CD4-positive, alpha-beta T cell treated with Interferon gamma for 1 hour (primary cell): ENCODE results near the gene GRIK4.

Source experiments
- DNase-seq: peaks from one replicate; pipeline ENCODE4 v3.0.0-alpha.2; 2020

GRIK4 gene

GRCh38 chr11:120528749-120529148, 17.2 kb downstream of the GRIK4 start:
- no peak for DNase-seq

- DNase-seq, result no peak
These were observed 17.7 kb downstream of the GRIK4 start for GRCh38 chr11:120529214-120529613.

DNA sequence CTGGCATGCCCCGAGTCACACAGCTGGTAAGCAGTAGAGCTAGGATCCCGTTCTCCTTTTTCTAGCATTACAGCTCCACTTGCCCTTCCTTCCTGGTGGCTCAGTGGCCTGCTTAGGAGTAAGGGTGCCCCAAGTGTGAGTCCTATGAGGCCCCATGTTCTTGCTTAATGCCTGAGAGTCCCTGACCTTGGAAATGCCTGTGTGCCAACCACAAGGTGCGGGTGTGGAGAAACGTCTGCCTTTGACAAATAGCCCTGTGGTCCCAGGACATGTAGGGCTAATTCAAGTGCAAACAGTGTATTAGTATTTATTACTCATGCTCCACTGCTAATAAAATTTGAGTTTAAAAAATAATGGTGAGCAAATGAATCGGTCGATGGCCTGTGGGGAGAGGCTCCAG, 18.4 kb downstream of the GRIK4 start:
- no peak for DNase-seq

- DNase-seq, result no peak
These were observed 20.7 kb downstream of the GRIK4 start for GRCh38 chr11:120532082-120532831.

GRCh38 chr11:120532832-120533196, 21.3 kb downstream of the GRIK4 start:
- no peak for DNase-seq

DNA sequence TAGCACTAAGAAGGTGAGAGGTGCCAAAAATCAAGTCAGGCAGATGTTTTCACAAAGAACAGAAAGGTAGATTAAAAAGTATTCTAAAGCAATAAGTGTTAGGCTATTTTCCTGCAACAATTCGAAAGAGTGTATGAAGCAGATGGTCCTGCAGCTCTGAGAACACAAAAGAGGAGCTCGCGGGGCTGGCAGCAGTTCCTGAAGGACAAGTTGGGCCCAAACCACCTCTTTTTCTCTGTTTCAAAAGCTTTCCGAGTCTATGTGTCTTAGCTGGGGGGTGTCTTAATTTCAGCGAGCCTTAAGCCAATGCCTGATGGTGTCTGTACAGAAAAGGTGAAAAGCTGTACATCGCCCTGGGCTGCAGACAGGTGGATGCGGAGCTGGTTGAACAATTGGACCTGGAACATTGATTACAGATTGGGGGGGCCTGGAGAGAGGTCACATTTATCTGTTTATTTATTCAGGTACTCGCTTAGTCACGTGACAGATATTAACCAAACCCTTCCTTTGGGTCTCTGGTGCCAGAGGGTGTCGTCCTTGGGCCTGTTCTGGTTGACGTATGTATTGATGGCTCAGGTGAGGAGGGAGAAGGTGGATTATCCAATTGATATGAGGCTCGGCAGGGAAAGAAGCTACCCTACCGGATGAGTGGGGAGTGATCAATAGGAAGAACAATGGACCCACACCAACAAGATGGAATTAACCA, 24.7 kb downstream of the GRIK4 start:
- DNase-seq, result no peak

DNA sequence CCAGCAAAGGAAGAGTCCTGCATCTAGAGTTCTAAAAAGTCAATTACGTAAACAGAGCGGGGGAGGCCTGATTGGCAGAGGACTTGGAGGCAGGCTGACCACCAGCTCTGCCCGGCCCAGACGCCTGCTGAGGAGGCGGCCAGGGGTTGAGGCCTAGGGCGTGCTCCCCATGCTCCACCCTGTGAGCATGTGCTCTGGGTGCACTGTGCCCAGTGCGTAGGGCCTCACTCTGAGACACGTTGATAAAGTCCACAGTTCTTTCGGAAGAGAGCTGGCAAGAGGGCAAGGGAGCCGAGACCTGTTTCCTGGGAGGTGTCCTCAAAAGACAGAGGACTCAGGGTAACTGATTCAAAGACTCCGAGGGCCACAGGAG, 25.2 kb downstream of the GRIK4 start:
- no peak for DNase-seq

DNA sequence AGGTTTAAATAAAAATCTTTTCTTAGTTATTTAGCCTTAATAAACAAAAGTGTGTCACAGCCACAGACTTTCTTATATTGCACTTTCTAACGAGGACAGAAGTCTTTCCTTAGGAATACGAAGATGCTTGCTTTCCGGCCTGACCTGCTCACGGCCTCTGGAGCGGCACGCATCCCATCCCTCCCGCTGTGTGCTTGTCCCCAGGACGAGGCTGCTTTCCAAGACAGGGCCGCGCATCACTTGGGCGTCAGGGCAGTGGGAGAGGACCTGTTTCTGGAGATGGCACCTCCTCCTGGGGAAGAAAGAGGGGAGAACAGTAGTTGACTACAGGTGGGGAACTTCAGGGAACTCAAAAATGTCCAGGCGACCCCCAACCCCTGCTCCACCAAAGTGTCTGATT, 26.4 kb downstream of the GRIK4 start:
- DNase-seq, result no peak

DNA sequence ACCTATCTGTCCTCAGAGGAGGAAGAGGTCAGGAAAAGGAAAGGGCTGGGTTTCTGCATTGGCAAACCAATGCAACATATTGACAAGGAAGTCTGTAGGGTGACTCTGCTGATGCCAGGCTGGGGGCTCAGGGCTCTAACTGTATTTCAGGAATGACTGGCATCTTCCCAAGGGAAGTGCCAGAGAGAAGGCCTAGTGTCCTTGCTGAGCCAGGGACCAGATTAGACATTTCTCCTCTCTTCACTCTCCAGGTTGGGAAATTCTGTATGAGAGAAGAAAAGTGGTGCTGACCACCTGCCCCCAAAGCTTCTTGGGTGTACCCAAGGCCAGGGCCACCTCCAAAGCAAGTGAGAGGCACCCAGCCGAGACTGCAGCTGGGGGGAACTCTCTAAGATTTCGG, 27.2 kb downstream of the GRIK4 start:
- DNase-seq, result no peak

GRCh38 chr11:120539667-120540369, 28.3 kb downstream of the GRIK4 start:
- DNase-seq, result no peak

- DNase-seq, result no peak
These were observed 29.4 kb downstream of the GRIK4 start for GRCh38 chr11:120540744-120541465.

- DNase-seq, result no peak
These were observed 32.1 kb downstream of the GRIK4 start for GRCh38 chr11:120543521-120544215.

DNA sequence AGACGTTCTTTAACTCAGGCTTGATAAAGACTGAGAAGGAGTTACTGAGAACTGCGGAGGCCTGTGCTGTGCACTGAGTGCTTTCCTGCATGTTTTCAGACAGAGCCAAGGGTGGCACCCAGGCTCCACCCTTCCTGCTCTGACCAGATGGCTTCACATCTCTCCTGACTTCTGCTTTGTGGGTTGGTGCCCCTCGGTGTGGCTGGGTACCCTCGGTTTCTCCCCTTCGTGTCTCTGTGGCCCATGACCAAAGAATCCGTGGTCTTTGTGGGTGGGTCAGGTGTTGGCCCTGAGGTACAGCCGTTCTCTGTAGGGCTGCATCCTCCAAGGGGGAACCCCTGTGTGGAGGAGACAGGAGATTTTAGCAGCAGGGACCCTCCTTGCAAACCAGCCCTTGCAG, 34.3 kb downstream of the GRIK4 start:
- peak; percentile 5 for DNase-seq

- no peak for DNase-seq
These were observed 35.0 kb downstream of the GRIK4 start for GRCh38 chr11:120546312-120547205.

- no peak for DNase-seq
These were observed 35.8 kb downstream of the GRIK4 start for GRCh38 chr11:120547316-120547715.

GRCh38 chr11:120547811-120548681, 36.5 kb downstream of the GRIK4 start:
- DNase-seq, result no peak

DNA sequence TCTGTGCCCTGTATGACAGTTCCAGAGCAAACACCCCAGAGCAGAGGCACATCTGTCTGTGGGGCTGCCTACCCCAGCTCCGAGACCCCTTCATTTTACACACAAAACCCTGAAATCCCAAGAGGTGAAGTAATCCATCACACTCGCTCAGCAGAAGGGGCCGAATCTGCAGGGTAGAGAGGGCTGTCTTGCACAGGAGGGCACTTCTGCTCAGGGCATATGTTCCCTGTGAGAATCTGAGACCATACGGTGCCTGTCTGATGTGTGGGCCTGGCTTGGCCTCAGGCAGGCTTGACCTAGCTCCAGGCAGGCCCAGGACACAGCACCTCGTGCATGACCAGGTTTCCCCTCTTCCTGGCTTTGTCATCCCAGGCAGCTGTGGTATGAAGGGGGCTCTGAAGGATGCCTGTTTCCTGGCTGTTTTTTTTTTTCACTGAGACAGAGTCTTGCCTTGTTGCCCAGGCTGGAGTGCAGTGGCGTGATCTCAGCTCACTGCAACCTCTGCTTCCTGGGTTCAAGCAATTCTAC, 37.2 kb downstream of the GRIK4 start:
- no peak for DNase-seq

DNA sequence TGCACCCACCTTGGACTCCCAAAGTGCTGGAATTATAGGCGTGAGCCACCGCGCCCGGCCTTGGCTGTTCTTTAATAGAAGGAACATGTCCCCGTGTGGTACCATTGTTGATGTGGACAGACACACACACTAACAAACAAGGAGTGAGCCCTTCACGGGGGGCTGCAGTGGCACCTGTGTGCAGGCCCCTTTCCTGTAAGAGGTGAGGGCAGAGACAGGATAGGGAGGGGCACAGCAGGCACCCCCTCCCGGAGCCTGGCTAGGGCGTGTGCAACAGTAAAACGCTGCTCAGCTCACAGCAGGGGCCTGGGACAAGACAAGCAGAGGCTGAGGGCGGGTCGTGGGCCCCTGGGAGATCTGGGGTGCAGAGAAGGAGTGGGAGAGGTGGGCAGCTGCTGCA, 37.8 kb downstream of the GRIK4 start:
- DNase-seq, result no peak

- DNase-seq, result no peak
These were observed 38.5 kb downstream of the GRIK4 start for GRCh38 chr11:120550007-120550406.

GRCh38 chr11:120551191-120551590, 39.6 kb downstream of the GRIK4 start:
- DNase-seq, result no peak
